Activated CD4-positive, alpha-beta T cell treated with anti-CD3 and anti-CD28 coated beads, Interleukin-10, Interleukin-2, amounts not matched to agents 100 ng/mL and 50 ng/mL, durations not matched to agents 16 hours and 8 hours (primary cell): Measurements from ENCODE around the gene TRIOBP.
"Not testable (repeated sequence)": the region's sequence is repeated elsewhere in the genome, so short reads cannot be mapped to it uniquely, and the experiment has no call there.

Source experiments
- DNase-seq: peaks from one replicate; pipeline ENCODE4 v3.0.0-alpha.2; 2020

TRIOBP gene

DNA sequence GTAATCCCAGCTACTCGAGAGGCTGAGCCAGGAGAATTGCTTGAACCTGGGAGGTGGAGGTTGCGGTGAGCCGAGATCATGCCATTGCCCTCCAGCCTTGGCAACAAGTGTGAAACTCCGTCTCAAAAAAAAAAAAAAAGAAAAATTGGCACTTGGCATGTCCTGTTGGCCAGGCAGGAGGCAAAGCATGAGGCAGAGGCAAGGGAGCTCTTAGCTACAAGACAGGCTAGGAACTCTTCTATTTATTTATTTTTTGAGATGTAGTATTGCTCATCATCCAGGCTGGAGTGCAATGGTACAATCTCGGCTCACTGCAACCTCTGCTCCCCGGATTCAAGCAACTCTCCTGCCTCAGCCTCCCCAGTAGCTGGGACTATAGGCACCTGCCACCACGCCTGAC is 2.7 kb upstream of the TRIOBP start:
- not testable (repeated sequence) for DNase-seq

DNA sequence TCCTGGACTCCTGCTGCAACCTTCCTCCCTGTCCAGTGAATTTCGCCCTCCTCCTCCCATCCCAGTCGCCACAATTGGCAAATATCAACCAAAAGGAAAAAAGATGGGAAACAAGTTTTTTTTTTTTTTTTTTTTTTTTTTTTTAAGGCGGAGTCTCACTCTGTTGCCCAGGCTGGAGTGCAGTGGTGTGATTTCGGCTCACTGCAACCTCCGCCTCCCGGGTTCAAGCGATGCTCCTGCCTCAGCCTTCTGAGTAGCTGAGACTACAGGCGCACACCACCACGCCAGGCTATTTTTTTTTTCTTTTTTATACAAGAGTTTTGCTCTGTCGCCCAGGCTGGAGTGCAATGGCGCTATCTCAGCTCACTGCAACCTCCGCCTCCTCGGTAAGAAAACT is 590 bp upstream of the TRIOBP start:
- DNase-seq: not testable (repeated sequence)

DNA sequence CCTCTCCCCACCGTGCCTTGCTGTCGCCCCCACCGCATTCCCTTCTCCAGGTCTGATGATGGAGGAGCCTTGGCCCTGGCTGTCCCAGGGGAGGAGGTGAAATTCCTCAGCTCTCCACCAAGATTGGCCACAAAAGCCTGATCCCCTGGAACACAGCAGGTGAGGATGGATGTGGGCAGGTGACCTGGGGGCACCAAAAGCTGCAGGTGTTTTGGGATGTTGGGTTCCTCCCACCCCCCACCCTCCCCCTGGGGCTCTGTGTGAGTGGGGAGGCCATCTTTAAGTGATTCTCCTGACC is 639 bp downstream of the TRIOBP start:
- DNase-seq: no peak

DNA sequence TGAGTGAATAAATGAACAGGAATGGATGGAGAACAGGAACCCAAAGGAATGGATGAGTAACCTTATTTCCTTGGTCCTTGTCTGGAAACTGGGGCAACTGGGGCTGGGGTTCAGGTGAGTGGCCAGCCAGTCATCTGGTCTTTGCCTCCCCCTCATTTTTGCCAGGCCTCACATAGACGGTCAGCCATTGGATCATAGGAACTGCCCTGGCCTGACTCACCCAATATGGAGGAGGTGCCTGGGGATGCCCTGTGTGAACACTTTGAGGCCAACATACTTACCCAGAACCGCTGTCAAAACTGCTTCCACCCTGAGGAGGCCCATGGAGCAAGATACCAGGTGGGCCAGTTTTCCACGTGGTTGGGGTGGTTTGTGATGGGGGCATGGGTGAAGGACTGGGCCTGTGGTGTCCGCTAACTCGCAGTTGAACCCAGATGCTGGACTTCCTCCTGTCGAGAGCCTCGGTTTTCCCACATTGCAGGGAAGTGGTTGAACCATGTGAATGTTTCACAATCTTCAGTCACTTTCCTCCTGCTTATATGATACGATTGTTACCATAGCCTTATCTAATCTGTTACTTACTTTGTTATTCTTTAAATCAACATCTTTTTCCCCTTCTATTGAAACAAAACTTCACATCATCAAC is 4.4 kb downstream of the TRIOBP start:
- DNase-seq: no peak

DNA sequence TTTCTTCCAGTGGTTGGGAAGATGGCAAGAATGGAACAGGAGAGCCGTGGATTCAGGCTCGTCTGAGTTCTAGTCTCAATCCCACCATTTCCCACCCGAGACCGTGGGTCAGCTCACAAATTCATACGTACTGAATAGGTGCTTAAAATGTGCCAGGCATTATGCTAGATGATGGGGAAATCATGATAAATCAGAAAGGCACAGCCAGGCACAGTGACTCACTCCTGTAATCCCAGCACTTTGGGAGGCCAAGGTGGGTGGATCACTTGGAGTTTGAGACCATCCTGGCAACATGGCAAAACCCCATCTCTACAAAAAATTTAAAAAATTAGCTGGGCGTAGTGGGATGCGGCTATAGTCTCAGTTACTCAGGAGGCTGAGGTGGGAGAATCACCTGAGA is 7.1 kb downstream of the TRIOBP start:
- no peak for DNase-seq

DNA sequence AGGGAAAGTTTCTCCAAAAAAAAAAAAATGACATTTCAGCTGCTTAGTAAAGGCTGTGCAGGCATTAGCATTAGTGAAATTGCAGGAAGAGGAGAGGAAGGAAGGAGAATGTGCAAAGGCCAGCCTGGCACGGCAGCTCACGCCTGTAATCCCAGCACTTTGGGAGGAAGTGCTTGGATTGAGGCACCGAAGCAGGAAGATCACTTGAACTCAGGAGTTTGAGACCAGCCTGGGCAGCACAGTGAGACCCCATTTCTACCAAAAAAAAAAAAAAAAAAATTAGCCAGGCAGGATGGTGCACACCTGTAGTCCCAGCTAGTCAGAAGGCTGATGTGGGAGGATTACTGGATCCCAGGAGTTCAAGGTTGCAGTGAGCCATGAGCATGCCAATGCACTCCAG is 7.8 kb downstream of the TRIOBP start:
- no peak for DNase-seq

DNA sequence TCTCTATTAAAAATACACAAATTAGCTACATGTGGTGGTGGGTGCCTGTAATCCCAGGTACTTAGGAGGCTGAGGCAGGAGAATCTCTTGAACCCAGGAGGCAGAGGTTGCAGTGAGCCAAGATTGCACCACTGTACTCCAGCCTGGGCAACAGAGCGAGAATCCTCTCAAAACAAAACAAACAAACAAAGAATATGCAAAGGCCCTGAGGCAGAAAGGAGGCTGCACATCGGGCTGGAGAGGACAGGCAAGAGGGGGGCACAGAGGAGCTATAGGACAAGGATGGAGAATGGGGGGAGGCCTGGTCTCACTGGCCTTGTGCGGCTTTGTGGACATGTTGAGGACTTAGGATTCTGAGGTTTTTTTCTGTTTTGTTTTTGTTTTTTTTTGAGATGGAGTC is 8.4 kb downstream of the TRIOBP start:
- DNase-seq: no peak

DNA sequence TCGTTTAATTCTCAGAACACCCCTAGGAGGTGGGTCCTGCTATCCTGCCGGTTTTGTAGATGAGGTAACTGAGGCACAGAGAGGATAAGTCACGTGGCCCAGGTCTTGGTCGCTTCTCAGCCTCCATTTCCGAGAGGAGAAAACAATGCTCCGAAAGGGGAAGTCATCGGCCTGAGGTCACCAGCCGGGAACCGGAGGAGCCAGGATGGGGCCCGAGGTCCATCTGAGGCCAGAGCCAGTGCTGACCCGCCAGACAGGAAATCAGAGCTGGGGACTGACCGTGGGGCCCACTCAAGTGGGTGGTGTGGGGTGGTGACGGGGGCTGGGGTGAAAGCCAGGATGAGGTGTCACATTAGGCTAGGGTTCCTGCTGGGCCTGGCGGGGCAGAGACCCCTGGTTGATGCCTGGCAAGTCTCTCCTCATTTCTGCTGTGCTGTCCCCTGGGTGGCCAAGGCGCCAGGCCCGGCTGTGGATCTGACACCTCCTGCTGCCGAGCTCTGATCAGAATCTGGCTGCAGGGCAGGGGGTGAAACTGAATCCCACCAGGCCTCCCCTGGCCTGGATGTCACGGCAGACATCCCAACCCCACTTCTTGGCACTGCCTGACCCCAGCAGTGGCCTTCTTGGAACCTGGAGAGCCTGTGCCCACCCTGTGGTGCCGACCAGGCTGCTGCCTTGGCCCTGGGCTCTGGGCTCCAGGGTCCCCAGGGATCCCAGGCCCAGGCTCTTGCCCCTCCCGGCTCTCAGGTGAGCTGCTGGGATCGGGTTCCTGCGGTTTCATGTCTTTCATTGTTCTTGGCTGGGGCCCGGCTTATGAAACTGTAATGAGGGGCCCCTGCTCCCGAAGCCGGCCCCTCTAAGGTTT is 12.0 kb downstream of the TRIOBP start:
- DNase-seq: no peak

DNA sequence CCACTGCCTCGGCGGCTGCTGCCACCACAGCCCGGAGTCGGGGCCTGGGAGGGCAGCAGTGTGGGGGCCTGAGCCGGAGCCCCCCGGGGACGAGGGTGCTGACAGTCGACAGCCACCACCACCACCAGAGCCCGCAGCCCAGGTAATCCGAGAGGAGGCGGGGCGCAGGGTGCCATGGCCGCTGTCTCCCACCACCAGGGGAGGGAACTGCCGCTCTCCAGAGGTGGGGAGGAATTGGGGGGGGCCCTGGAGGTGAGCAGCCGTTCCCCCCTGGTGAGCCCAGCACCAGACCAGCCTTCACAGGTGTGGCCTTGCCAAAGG is 12.6 kb downstream of the TRIOBP start:
- no peak for DNase-seq

DNA sequence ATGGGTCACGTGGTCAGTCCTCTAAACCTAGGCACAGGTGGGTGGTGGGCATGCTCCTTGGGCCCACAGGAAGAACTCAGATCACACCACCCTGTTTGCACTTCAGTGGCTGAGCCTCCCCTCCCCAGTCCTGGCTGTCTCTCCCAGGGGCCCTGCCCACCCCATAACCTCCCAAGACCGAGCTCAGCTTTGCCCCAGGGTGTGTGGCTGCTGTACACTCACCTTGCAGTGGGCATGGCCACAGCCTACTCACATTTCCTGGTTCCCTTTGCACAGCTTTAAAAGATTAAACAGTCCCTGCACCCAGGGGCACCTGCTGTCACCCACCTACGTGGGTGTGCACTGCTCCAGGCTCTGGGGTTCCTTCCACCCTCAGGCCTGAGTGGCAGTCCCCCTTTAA is 13.8 kb downstream of the TRIOBP start:
- DNase-seq: no peak

DNA sequence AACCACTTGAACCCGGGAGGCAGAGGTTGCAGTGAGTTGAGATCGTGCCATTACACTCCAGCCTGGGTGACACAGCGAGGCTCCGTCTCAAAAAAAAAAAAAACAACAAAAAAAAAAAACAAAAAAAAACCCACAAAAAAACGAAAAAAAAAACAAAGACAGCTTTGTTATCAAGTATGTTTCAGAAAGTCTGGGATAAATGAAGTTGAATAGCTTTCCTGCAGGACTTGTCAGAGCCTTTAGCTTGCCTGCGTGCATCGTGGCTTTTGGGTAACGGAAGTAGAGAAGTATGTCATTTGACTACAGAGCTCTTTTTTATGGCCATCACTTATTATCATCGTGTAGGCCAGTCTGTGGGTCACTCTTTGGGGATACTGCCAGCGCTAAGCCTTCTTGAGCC is 14.6 kb downstream of the TRIOBP start:
- DNase-seq: no peak

DNA sequence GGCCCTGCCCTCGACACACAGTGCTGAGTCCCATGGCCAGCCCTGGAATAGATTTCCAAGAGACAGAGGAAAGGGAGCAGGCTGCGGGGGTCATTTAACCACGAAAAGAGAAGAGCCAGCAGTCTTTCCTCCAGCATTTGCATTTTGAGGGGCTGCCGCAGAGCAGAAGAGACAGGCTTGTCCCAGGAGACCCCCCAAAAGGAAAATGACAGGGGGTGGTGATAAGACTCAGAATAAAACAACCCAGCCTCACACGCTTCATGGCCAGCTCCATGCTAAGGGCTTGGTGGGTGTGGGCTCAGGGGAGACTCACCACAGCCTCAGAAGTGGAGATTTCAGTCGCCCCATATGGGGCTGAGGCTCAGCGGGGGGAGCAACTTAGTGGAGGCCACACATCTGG is 16.9 kb downstream of the TRIOBP start:
- no peak for DNase-seq

DNA sequence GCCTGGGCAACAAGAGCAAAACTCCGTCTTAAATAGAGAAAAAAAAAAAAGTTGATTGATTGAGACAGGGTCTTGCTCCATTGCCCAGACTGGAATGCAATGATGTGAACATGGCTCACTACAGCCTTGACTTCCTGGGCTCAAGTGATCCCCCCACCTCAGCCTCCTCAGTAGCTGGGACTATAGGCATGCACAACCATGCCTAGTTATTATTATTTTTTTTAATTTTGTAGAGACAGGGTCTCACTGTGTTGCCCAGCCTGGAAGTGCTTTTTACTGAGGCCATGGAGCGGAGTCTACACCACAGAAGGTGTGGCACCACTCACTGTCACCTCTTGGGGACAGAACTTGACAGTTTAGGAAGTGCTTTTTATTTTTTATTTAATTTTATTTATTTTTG is 17.8 kb downstream of the TRIOBP start:
- DNase-seq: no peak

DNA sequence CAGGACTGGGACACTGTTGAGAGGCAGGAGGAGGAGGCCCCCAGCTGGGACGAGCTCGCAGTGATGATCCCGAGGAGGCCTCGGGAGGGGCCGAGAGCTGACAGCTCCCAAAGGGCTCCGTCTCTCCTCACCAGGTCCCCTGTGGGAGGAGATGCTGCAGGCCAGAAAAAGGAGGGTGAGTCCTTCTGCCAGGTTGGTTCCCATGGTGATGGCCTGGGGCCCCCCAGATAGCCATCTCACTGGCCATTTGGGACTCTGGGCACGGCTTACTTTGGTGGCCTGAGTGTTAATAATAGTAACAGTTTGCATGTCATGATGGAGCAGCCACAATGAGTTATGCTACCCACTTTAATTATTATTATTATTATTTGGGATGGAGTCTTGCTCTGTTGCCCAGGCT is 18.9 kb downstream of the TRIOBP start:
- DNase-seq: no peak

DNA sequence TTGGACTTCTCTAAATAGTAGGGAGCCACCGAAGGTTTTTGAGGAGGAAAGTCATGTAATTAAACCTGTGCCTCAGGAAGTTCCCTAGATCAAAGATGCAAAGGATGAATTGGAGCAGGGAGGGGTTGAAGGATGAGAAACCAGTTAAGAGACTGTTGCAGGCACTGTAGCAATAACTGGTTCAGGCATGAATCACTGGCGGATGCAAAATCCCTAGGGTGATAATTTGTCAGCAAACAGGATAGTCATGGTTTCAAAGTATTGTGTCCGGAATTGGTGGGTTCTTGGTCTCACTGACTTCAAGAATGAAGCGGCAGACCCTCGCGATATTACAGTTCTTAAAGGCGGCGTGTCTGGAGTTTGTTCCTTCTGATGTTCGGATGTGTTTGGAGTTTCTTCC is 19.9 kb downstream of the TRIOBP start:
- no peak for DNase-seq

DNA sequence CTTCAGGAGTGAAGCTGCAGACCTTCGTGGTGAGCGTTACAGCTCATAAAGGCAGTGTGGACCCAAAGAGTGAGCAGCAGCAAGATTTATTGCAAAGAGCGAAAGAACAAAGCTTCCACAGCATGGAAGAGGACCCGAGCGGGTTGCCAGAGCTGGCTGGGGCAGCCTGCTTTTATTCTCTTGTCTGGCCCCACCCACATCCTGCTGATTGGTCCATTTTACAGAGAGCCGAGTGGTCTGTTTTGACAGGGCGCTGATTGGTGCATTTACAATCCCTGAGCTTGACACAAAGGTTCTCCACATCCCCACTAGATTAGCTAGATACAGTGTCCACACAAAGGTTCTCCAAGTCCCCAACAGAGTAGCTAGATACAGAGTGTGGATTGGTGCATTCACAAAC is 20.4 kb downstream of the TRIOBP start:
- DNase-seq: not testable (repeated sequence)

DNA sequence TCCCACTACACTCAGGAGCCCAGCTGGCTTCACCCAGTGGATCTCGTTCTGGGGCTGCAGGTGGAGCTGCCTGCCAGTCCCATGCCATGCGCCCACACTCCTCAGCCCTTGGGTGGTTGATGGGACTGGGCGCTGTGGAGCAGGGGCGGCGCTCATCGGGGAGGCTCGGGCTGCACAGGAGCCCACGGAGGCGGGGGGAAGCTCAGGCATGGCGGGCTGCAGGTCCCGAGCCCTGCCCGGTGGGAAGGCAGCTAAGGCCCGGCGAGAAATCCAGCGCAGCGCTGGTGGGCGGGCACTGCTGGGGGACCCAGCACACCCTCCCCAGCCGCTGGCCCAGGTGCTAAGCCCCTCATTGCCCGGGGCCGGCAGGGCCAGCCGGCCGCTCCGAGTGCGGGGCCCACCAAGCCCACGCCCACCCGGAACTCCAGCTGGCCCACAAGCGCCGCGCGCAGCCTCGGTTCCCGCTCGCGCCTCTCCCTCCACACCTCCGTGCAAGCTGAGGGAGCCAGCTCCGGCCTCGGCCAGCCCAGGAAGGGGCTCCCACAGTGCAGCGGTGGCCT is 21.0 kb downstream of the TRIOBP start:
- DNase-seq: not testable (repeated sequence)

DNA sequence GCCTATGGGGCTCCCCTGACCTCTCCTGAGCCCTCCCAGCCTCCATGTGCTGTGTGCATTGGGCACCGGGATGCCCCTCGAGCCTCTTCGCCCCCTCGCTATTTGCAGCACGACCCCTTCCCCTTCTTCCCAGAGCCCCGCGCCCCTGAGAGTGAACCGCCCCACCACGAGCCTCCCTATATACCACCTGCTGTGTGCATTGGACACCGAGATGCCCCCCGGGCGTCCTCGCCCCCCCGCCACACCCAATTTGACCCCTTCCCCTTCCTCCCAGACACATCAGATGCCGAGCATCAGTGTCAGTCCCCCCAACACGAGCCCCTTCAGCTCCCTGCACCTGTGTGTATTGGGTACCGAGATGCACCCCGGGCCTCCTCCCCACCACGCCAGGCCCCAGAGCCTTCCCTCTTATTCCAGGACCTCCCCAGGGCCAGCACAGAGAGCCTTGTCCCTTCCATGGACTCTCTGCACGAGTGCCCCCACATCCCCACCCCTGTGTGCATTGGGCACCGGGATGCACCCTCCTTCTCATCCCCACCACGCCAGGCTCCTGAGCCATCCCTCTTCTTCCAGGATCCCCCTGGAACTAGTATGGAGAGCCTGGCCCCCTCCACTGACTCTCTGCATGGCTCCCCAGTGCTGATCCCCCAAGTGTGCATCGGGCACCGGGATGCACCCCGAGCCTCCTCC is 28.8 kb downstream of the TRIOBP start:
- DNase-seq: no peak

DNA sequence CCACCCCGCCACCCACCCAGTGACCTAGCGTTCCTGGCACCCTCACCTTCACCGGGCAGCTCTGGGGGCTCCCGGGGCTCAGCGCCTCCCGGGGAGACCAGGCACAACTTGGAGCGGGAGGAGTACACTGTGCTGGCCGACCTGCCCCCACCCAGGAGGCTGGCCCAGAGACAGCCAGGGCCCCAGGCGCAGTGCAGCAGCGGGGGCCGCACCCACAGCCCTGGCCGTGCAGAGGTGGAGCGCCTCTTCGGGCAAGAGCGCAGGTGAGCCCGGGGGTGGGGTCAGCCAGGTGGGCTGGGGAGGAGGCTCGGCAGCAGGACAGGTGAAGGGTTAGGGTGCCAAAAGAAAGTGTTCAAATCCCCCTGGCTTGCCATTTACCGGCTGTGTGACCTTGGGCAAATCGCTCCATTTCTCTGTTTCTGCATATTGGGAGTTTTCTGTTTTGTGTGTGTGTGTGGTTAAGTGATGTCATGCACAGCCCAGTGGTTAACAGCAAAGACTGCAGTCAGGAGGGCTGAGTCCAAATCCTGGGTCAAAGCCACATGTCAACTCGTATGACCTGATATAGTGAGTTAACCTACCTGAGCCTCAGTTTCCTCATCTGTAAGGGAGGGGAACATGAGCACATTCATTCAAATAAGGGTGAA is 29.5 kb downstream of the TRIOBP start:
- peak; percentile 25 for DNase-seq

DNA sequence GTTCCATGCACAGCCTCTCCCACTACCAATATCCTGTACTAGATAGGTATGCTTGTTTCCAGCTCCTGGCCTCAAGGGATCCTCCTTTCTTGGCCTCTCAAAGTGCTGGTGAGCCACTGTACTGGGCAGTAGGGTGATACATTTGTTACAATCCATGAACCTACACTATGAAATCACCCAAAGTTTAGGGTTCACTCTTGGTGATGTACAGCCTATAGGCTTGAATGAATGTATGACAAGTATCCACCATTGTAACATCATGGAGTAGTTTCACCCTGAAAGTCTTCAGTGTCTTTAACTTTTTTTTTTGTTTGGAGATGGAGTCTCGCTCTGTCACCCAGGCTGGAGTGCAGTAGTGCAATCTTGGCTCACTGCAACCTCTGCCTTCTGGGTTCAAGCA is 31.8 kb downstream of the TRIOBP start:
- no peak for DNase-seq

DNA sequence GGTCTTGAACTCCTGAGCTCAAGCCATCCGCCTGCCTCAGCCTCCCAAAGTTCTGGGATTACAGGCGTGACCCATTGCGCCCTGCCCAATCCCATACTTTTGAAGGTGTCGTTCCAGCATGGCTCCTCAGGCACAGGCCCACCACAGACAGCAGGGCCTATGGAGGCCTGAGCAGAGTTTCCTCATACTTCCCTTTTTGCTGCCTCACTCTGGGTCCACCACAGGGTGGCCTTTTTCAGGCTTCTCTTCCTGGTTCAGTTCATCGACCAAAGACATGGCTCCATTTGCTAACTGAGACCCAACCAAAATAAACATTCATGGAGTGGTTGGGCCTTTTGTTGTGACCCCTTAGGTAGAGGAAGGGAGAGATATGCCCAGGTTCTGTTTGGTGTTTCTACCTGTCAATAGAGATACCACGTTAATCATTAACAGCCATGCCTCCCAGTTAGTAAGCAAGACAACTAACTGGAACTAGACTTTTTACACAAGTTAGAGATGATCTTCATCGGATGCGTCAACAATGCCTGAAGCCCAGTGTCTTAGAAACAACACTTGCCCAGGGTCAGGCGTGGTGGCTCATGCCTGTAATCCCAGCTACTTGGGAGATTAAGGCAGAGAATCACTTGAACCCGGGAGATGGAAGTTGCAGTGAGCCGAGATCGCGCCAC is 35.1 kb downstream of the TRIOBP start:
- DNase-seq: no peak

DNA sequence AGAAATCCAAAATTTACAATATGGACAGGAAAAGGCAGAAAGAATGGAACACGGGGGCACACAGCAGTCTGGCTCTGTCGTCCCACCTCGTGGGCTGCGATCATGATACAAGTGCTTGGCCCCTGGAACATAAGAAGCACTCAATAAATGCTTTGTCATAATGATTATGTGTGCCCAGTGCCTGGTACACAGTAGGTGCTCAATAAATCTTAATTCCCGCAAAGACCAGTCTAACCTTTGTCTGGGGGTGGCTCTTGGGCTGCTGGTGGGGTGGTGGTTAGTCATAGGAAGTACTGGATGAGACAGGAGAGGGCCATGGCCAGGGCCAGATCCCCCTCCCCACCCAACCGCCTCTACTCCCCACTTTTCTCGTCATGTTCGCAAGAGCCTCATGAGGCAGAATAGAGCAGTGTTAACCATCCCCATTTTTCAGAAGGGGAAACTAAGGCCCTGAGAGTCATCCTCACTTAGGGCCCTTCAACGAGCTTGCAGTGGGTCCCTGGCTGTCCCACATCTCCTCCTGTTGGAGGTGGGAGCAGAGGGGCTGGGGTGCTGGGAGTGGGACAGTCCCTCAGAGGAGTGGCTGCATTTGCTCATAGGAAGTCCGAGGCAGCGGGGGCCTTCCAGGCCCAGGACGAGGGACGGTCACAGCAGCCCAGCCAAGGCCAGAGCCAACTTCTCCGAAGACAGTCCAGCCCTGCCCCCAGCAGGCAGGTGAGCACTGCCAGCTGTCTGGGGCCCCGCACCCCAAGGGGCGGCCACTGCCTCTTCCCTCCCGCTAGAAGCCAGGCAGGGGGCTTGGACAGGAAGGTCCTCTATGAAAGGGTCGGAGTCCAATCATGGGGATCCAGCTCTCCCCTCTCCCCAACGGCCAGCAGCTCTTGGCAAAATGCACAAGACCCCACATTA is 36.1 kb downstream of the TRIOBP start:
- DNase-seq: no peak
